Tibial nerve (tissue), 4 donors: ENCODE measurements around the gene TSHZ2.

ENCODE experiments used
- CTCF ChIP-seq, 5 experiments: fragments of 200-600 bp in 3 of 5; fragments of 450-650 bp in 2 of 5; sonication (generic) in 3 of 5; IDR thresholded peaks; one replicate each; pipeline ENCODE4 v1.5.1; 2016 to 2019; ENCODE audit warnings: antibody characterized with exemption in 5 of 5, mild to moderate bottlenecking in 3 of 5, moderate library complexity in 2 of 5
- EP300 ChIP-seq, 2 donors: sonication (generic); formaldehyde crosslinking; IDR thresholded peaks; one replicate each; pipeline ENCODE4 v1.6.1; 2017; ENCODE audit warnings: antibody characterized with exemption in 2 of 2, mild to moderate bottlenecking in 1 of 2
- POLR2A ChIP-seq, 2 donors: fragments of 450-650 bp; IDR thresholded peaks; one replicate each; pipeline ENCODE4 v1.6.1; 2017; ENCODE audit warnings: antibody characterized with exemption in 2 of 2, mild to moderate bottlenecking in 2 of 2, moderate library complexity in 2 of 2

- TF ChIP-seq POLR2A (IDR thresholded peaks at IDR 0.05) (no peak), CTCF (IDR thresholded peaks at IDR 0.05) (no peak), EP300 (IDR thresholded peaks at IDR 0.05) (no peak)
These were observed 563.7 kb downstream of the TSHZ2 start for GRCh38 chr20:53535878-53536277.
